Natural killer cell treated with Interleukin-12 subunit alpha and Interleukin-12 subunit beta and Interleukin-15 and Interleukin-18, amount 100 ng/mL, for 72 hours (primary cell): ENCODE measurements around the gene CPM. TPM values are rescaled to one million over a fixed set of nuclear protein-coding genes. Genes with fewer than 3 reads are reported as not detected.

Source experiments
- ATAC-seq, 2 donors: fragments of 150-1000 bp; cut with Tn5 transposase in 1 of 2; sonication (Bioruptor Pico), chemical (Tn5 transposase) in 1 of 2; 2 replicates each; pipeline ENCODE4 v1.10.0; 2021
- DNase-seq: peaks from one replicate; pipeline ENCODE4 v3.0.0; 2022; ENCODE audit warnings: low spot score
- H3K27ac Mint-ChIP-seq, 2 donors: 1 replicate in 1 of 2; 2 replicates in 1 of 2; pipeline ENCODE4 v1.8.0; 2022; ENCODE audit warnings: mixed read lengths in 2 of 2, mild to moderate bottlenecking in 1 of 2, moderate library complexity in 1 of 2
- H3K27me3 Mint-ChIP-seq, 2 donors: 1 replicate in 1 of 2; 2 replicates in 1 of 2; pipeline ENCODE4 v1.8.0; 2022; ENCODE audit warnings: mixed read lengths in 2 of 2
- H3K36me3 Mint-ChIP-seq: one replicate; pipeline ENCODE4 v1.8.0; 2022; ENCODE audit warnings: mixed read lengths
- H3K4me1 Mint-ChIP-seq, 2 donors: 1 replicate in 1 of 2; 2 replicates in 1 of 2; pipeline ENCODE4 v1.8.0; 2022; ENCODE audit warnings: low read depth in 2 of 2, mixed read lengths in 2 of 2, mild to moderate bottlenecking in 1 of 2
- H3K4me3 Mint-ChIP-seq: one replicate; pipeline ENCODE4 v1.8.0; 2022; ENCODE audit warnings: mixed read lengths
- H3K9me3 Mint-ChIP-seq: 2 replicates; pipeline ENCODE4 v1.8.0; 2022; ENCODE audit warnings: mixed read lengths
- total RNA-seq, 2 donors: library from RNA; stranded (reverse); gene quantifications; one replicate each; pipeline ENCODE4 v1.2.3, GENCODE V29; 2022

Gene CPM
- total RNA-seq, 2 donors from 2014 or later = 3.7 to 5.3 TPM

GRCh38 chr12:68944296-68945076 lies 11.5 kb upstream of the CPM start:
- Mint-ChIP-seq H3K9me3 (no peaks in the 10 kb centered on the region), H3K27me3 (peaks cover 15 to 20% of the 10 kb centered on the region in 2 donors), H3K4me3 (no peak overlapping the region), H3K36me3 (no peaks in the 10 kb centered on the region), H3K4me1 (no peaks in the 10 kb centered on the region), H3K27ac (no peak overlapping the region)
- no peak for DNase-seq
- ATAC-seq = no peak

GRCh38 chr12:68943848-68944247 lies 10.9 kb upstream of the CPM start:
- DNase-seq (no peak), ATAC-seq (no peak)
- Mint-ChIP-seq H3K9me3 (no peaks in the 10 kb centered on the region), H3K4me1 (no peaks in the 10 kb centered on the region), H3K4me3 (no peak overlapping the region), H3K27ac (no peak overlapping the region), H3K36me3 (no peaks in the 10 kb centered on the region), H3K27me3 (peaks cover 15 to 20% of the 10 kb centered on the region in 2 donors)

GRCh38 chr12:68940731-68941130 lies 7.8 kb upstream of the CPM start:
- Mint-ChIP-seq H3K4me1 (no peaks in the 10 kb centered on the region), H3K9me3 (no peaks in the 10 kb centered on the region)
- DNase-seq = no peak

GRCh38 chr12:68939505-68939904 lies 6.5 kb upstream of the CPM start:
- H3K4me1 Mint-ChIP-seq = no peaks in the 10 kb centered on the region
- peaks cover 25 to 36% of the 10 kb centered on the region in 2 donors for H3K27me3 Mint-ChIP-seq
- H3K27ac Mint-ChIP-seq = no peak overlapping the region
- no peaks in the 10 kb centered on the region for H3K9me3 Mint-ChIP-seq
- H3K4me3 Mint-ChIP-seq = no peak overlapping the region
- no peaks in the 10 kb centered on the region for H3K36me3 Mint-ChIP-seq
- ATAC-seq = no peak
- DNase-seq = no peak

More at GRCh38 chr12:68940731-68941130, 7.8 kb upstream of the CPM start:
- H3K27ac Mint-ChIP-seq = no peak overlapping the region
- no peaks in the 10 kb centered on the region for H3K36me3 Mint-ChIP-seq
- H3K4me3 Mint-ChIP-seq = no peak overlapping the region
- peaks cover 19 to 31% of the 10 kb centered on the region in 2 donors for H3K27me3 Mint-ChIP-seq
- no peak for ATAC-seq

- no peak overlapping the region for H3K4me3 Mint-ChIP-seq
- ATAC-seq = no peak
Measured at GRCh38 chr12:68934392-68934791, 1.4 kb upstream of the CPM start.

GRCh38 chr12:68932128-68932960 lies 627 bp downstream of the CPM start:
- peaks cover 20 to 26% of the 10 kb centered on the region in 2 donors for H3K27me3 Mint-ChIP-seq
- peaks cover 5% of the 10 kb centered on the region for H3K36me3 Mint-ChIP-seq
- H3K4me3 Mint-ChIP-seq = peak overlapping the region; percentile 79
- peaks cover 7 to 8% of the 10 kb centered on the region in 2 donors for H3K4me1 Mint-ChIP-seq
- peak overlapping the region in 1 of 2 donors; percentile 56 for H3K27ac Mint-ChIP-seq
- ATAC-seq = no peak
- DNase-seq = no peak
- H3K9me3 Mint-ChIP-seq = no peaks in the 10 kb centered on the region

More at GRCh38 chr12:68934392-68934791, 1.4 kb upstream of the CPM start:
- Mint-ChIP-seq H3K27ac (no peak overlapping the region), H3K4me1 (peaks cover 7 to 8% of the 10 kb centered on the region in 2 donors), H3K36me3 (peaks cover 5% of the 10 kb centered on the region), H3K27me3 (peaks cover 28 to 29% of the 10 kb centered on the region in 2 donors), H3K9me3 (no peaks in the 10 kb centered on the region)
- no peak for DNase-seq

GRCh38 chr12:68930178-68930577 lies 2.8 kb downstream of the CPM start:
- Mint-ChIP-seq H3K4me1 (peaks cover 7 to 8% of the 10 kb centered on the region in 2 donors), H3K27me3 (peaks cover 10 to 15% of the 10 kb centered on the region in 2 donors), H3K9me3 (no peaks in the 10 kb centered on the region), H3K27ac (no peak overlapping the region), H3K36me3 (peaks cover 5% of the 10 kb centered on the region), H3K4me3 (no peak overlapping the region)
- ATAC-seq (no peak), DNase-seq (no peak)

- Mint-ChIP-seq H3K27me3 (peaks cover 9 to 20% of the 10 kb centered on the region in 2 donors), H3K9me3 (no peaks in the 10 kb centered on the region), H3K4me1 (no peaks in the 10 kb centered on the region), H3K27ac (no peak overlapping the region), H3K4me3 (no peak overlapping the region), H3K36me3 (no peaks in the 10 kb centered on the region)
- DNase-seq (no peak), ATAC-seq (no peak)
Measured at GRCh38 chr12:68924546-68924945, 8.4 kb downstream of the CPM start.

- Mint-ChIP-seq H3K9me3 (no peaks in the 10 kb centered on the region), H3K36me3 (no peaks in the 10 kb centered on the region), H3K4me3 (no peak overlapping the region), H3K27ac (no peak overlapping the region), H3K27me3 (peaks cover 11 to 12% of the 10 kb centered on the region in 2 donors), H3K4me1 (no peaks in the 10 kb centered on the region)
- DNase-seq = no peak
- no peak for ATAC-seq
Measured at GRCh38 chr12:68919581-68920239, 13.3 kb downstream of the CPM start.

GRCh38 chr12:68918960-68919359 lies 14.0 kb downstream of the CPM start:
- Mint-ChIP-seq H3K9me3 (no peaks in the 10 kb centered on the region), H3K4me1 (no peaks in the 10 kb centered on the region), H3K36me3 (no peaks in the 10 kb centered on the region), H3K27ac (no peak overlapping the region), H3K4me3 (no peak overlapping the region), H3K27me3 (peaks cover 6 to 9% of the 10 kb centered on the region in 2 donors)
- DNase-seq = no peak
- no peak for ATAC-seq

GRCh38 chr12:68915055-68915454 lies 17.9 kb downstream of the CPM start:
- Mint-ChIP-seq H3K4me1 (no peaks in the 10 kb centered on the region), H3K27ac (no peak overlapping the region), H3K27me3 (peaks cover 6% of the 10 kb centered on the region in 2 donors), H3K4me3 (no peak overlapping the region), H3K9me3 (no peaks in the 10 kb centered on the region), H3K36me3 (no peaks in the 10 kb centered on the region)
- ATAC-seq (no peak), DNase-seq (no peak)

GRCh38 chr12:68913682-68914081 lies 19.3 kb downstream of the CPM start:
- Mint-ChIP-seq H3K4me1 (no peaks in the 10 kb centered on the region), H3K27ac (no peak overlapping the region), H3K36me3 (no peaks in the 10 kb centered on the region), H3K9me3 (no peaks in the 10 kb centered on the region), H3K4me3 (no peak overlapping the region), H3K27me3 (peaks cover 8 to 9% of the 10 kb centered on the region in 2 donors)
- DNase-seq = no peak
- no peak for ATAC-seq

GRCh38 chr12:68912916-68913315 lies 20.1 kb downstream of the CPM start:
- ATAC-seq (peak in 1 of 2 donors; percentile 45), DNase-seq (no peak)
- Mint-ChIP-seq H3K4me1 (no peaks in the 10 kb centered on the region), H3K27me3 (peaks cover 8 to 16% of the 10 kb centered on the region in 2 donors), H3K9me3 (no peaks in the 10 kb centered on the region), H3K27ac (no peak overlapping the region), H3K4me3 (no peak overlapping the region), H3K36me3 (no peaks in the 10 kb centered on the region)
